Measurements from ENCODE around the gene CPLANE1. TPM values are rescaled to one million over a fixed set of nuclear protein-coding genes. Genes with fewer than 3 reads are reported as not detected.
A peak's percentile ranks its signal among the peaks of the same experiment; 100 is the strongest.
"Not testable (repeated sequence)": the region's sequence is repeated elsewhere in the genome, so short reads cannot be mapped to it uniquely, and the experiment has no call there.

CPLANE1 gene
- total and polyA plus RNA-seq, 12 donors, result 3.8 to 29.7 (median 12.7) TPM

- Histone ChIP-seq H3K36me3 (replicated peaks in 1 of 2) (no peaks in the 10 kb centered on the region), H3K27me3 (no peaks in the 10 kb centered on the region), H3K9me3 (replicated peaks in 1 of 3) (no peaks in the 10 kb centered on the region), H3K4me3 (no peak overlapping the region), H3K27ac (no peak overlapping the region), H3K4me1 (replicated peaks in 1 of 2) (no peaks in the 10 kb centered on the region)
- TF ChIP-seq, protein P1, sequence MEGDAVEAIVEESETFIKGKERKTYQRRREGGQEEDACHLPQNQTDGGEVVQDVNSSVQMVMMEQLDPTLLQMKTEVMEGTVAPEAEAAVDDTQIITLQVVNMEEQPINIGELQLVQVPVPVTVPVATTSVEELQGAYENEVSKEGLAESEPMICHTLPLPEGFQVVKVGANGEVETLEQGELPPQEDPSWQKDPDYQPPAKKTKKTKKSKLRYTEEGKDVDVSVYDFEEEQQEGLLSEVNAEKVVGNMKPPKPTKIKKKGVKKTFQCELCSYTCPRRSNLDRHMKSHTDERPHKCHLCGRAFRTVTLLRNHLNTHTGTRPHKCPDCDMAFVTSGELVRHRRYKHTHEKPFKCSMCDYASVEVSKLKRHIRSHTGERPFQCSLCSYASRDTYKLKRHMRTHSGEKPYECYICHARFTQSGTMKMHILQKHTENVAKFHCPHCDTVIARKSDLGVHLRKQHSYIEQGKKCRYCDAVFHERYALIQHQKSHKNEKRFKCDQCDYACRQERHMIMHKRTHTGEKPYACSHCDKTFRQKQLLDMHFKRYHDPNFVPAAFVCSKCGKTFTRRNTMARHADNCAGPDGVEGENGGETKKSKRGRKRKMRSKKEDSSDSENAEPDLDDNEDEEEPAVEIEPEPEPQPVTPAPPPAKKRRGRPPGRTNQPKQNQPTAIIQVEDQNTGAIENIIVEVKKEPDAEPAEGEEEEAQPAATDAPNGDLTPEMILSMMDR (IDR thresholded peaks at IDR 0.05), result no peak
- no peak for TF ChIP-seq POLR2A (IDR thresholded peaks at IDR 0.05)
- intact Hi-C loops (cut with DNase I), result no loop called here
- 37 to 52% (median 41%) methylated on average over 1 of the region's 1 CpG for WGBS, 4 donors
- peak in 2 of 7 donors; percentile 13 to 23 for DNase-seq
Measured at GRCh38 chr5:37272511-37272910, 23.3 kb upstream of the CPLANE1 start.

DNA sequence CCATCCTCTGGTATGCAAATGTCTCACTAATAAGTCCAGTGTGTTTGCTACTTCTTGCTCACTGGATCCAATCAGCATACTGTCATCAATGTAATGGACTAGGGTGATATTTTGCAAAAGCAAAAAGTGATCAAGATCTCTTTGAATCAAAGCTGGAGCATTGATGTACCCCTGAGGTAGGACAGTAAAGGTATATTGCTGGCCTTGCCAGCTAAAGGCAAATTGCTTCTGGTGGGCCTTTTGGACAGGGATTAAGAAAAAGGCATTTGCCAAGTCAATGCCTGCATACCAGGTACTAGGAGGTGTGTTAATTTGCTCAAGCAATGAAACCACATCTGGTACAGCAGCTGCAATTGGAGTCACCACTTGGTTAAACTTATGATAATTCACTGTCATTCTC is 18.9 kb upstream of the CPLANE1 start:
- H3K4me3 ChIP-seq; H3K4me1 ChIP-seq (replicated peaks in 1 of 2); H3K9me3 ChIP-seq (replicated peaks in 1 of 3); intact Hi-C loops (cut with DNase I); H3K27ac ChIP-seq; H3K27me3 ChIP-seq; DNase-seq; H3K36me3 ChIP-seq (replicated peaks in 1 of 2): not testable (repeated sequence)

DNA sequence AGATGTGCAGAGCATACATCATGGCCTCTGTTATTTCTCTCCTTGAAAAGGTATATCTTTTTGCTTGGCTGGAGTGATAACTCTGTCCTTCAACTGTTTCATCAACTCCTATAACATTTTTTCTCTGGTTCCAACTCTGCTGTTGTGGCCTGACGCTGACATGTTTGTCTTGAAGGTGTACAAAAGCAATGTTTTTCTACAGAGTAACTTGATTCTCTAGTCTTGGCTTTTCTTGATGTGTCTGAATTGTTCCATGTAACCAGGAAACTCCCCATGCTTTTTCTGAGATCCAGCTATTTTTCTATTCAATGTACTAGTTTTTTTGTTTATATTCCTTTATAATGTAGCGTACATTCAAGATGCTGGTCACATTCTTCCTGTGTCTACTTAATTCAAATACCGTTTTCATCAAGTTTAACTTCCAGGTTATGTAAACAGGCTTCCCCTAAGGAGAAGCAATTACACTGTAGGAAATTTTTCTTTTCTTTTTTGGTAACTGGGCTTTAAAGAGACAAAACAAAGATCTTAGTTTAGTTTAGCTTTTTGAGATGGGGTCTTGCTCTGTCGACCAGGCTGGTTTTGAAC is 6.7 kb upstream of the CPLANE1 start:
- no peak for DNase-seq
- intact Hi-C loops (cut with DNase I), result no loop called here
- Histone ChIP-seq H3K4me3 (no peak overlapping the region), H3K4me1 (replicated peaks in 1 of 2) (no peaks in the 10 kb centered on the region), H3K27ac (no peak overlapping the region), H3K27me3 (no peaks in the 10 kb centered on the region), H3K9me3 (replicated peaks in 1 of 3) (no peaks in the 10 kb centered on the region), H3K36me3 (replicated peaks in 1 of 2) (no peaks in the 10 kb centered on the region)
- no peak for TF ChIP-seq POLR2A (IDR thresholded peaks at IDR 0.05)
- TF ChIP-seq, protein P1 (IDR thresholded peaks at IDR 0.05), result no peak
- 91 to 94% (median 93%) methylated on average over 4 of the region's 4 CpGs for WGBS, 4 donors

DNA sequence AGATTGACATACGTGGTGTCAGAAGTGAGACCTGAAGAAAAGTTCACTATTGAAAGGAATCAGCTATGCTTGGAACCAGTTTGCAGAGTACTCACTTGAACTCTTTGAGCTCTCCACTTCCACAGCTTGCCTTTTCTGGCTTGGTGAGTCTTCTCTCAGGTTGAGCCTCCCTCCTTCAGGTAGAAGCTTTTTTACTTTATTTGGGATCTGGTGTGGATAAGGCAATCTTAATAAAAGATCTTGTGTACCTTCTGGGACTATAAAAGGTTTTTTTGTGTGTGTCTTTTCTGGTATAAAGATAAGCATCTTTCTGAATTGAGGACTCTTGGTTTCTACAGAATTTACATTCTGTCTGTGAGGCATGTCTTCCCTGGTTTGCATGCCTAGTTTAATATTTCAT is 5.4 kb upstream of the CPLANE1 start:
- H3K4me3 ChIP-seq, result no peak overlapping the region
- H3K4me1 ChIP-seq (replicated peaks in 1 of 2), result no peaks in the 10 kb centered on the region
- H3K9me3 ChIP-seq (replicated peaks in 1 of 3), result no peaks in the 10 kb centered on the region
- 90 to 100% (median 94%) methylated on average over 1 of the region's 1 CpG for WGBS, 4 donors
- TF ChIP-seq POLR2A (IDR thresholded peaks at IDR 0.05), result no peak
- TF ChIP-seq, protein P1 (IDR thresholded peaks at IDR 0.05), result no peak
- no peaks in the 10 kb centered on the region for H3K36me3 ChIP-seq (replicated peaks in 1 of 2)
- H3K27me3 ChIP-seq, result no peaks in the 10 kb centered on the region
- H3K27ac ChIP-seq, result no peak overlapping the region
- no peak for DNase-seq
- intact Hi-C loops (cut with DNase I), result no loop called here

GRCh38 chr5:37251665-37252064 is 2.5 kb upstream of the CPLANE1 start:
- intact Hi-C loops (cut with DNase I), result no loop called here
- TF ChIP-seq, protein P1 (IDR thresholded peaks at IDR 0.05), result no peak
- TF ChIP-seq POLR2A (IDR thresholded peaks at IDR 0.05), result no peak
- H3K27ac ChIP-seq, result no peak overlapping the region

More at GRCh38 chr5:37251665-37252064, 2.5 kb upstream of the CPLANE1 start:
- Histone ChIP-seq H3K9me3 (replicated peaks in 1 of 3) (no peaks in the 10 kb centered on the region), H3K27me3 (no peaks in the 10 kb centered on the region), H3K36me3 (replicated peaks in 1 of 2) (no peaks in the 10 kb centered on the region), H3K4me1 (replicated peaks in 1 of 2) (peaks cover 11 to 18% of the 10 kb centered on the region in 2 donors), H3K4me3 (no peak overlapping the region)
- no peak for DNase-seq

All from adrenal gland (tissue), 12 donors.